DND-41 (cell line): ENCODE measurements around the gene TSPAN10.
"Not testable (repeated sequence)": the region's sequence is repeated elsewhere in the genome, so short reads cannot be mapped to it uniquely, and the experiment has no call there.

Source experiments
- ATAC-seq: fragments of 200-7000 bp; cut with Tn5 transposase; 3 replicates; pipeline ENCODE4 v1.9.1; 2021; ENCODE audit warnings: low read depth; ENCODE audit not compliant: insufficient read depth
- DNase-seq: peaks from one replicate; pipeline ENCODE4 v3.0.0-alpha.2; 2020
- H2AFZ ChIP-seq: 2 replicates; pipeline ENCODE4 v1.6.0; 2012; ENCODE audit warnings: low read depth, low read length
- H3K27ac ChIP-seq: 2 replicates; pipeline ENCODE4 v1.5.1; 2012; ENCODE audit warnings: low read length, inconsistent platforms
- H3K27me3 ChIP-seq: fragments of 200-600 bp; sonication (generic); 2 replicates; pipeline ENCODE4 v1.6.0; 2012; ENCODE audit warnings: low read length, mild to moderate bottlenecking, inconsistent platforms; ENCODE audit not compliant: insufficient read depth, poor library complexity
- H3K36me3 ChIP-seq: 2 replicates; pipeline ENCODE4 v1.5.1; 2012; ENCODE audit warnings: low read length, inconsistent platforms; ENCODE audit not compliant: insufficient read depth
- H3K4me1 ChIP-seq: 2 replicates; pipeline ENCODE4 v1.5.1; 2012; ENCODE audit warnings: mild to moderate bottlenecking, low read length; ENCODE audit not compliant: insufficient read depth
- H3K4me2 ChIP-seq: 2 replicates; pipeline ENCODE4 v1.6.0; 2012; ENCODE audit warnings: mild to moderate bottlenecking, moderate library complexity, low read length, inconsistent platforms; ENCODE audit not compliant: insufficient read depth
- H3K4me3 ChIP-seq, 2 experiments: fragments of 200-600 bp in 1 of 2; shearing (Covaris generic) in 1 of 2; 2 replicates each; pipeline ENCODE4 v1.5.1; 2012 to 2016; ENCODE audit warnings: inconsistent platforms in 2 of 2, low read length in 2 of 2, mild to moderate bottlenecking in 2 of 2, low read depth in 1 of 2, moderate library complexity in 1 of 2
- H3K79me2 ChIP-seq: 2 replicates; pipeline ENCODE4 v1.6.0; 2012; ENCODE audit warnings: low read length, inconsistent platforms; ENCODE audit not compliant: insufficient read depth
- H3K9ac ChIP-seq: 2 replicates; pipeline ENCODE4 v1.6.0; 2012; ENCODE audit warnings: low read depth, mild to moderate bottlenecking, inconsistent platforms, low read length, moderate library complexity
- H3K9me3 ChIP-seq: 2 replicates; pipeline ENCODE4 v1.5.1; 2012; ENCODE audit warnings: low read length, moderate library complexity, mild to moderate bottlenecking, inconsistent platforms; ENCODE audit not compliant: insufficient read depth, severe bottlenecking
- H4K20me1 ChIP-seq: 2 replicates; pipeline ENCODE4 v1.6.0; 2012; ENCODE audit warnings: low read length; ENCODE audit not compliant: insufficient read depth
- EZH2 ChIP-seq: IDR thresholded peaks from 3 replicates; pipeline ENCODE4 v1.6.1; 2012; ENCODE audit warnings: borderline replicate concordance, low read depth, mild to moderate bottlenecking, moderate library complexity, low read length, inconsistent platforms; ENCODE audit not compliant: severe bottlenecking
- TF ChIP-seq, protein P1 (sequence below): IDR thresholded peaks from 2 replicates; pipeline ENCODE4 v1.5.1; 2012; ENCODE audit warnings: borderline replicate concordance, low read length, moderate library complexity, mild to moderate bottlenecking; ENCODE audit not compliant: poor library complexity, severe bottlenecking; ENCODE audit errors: extremely low read depth

Gene TSPAN10

DNA sequence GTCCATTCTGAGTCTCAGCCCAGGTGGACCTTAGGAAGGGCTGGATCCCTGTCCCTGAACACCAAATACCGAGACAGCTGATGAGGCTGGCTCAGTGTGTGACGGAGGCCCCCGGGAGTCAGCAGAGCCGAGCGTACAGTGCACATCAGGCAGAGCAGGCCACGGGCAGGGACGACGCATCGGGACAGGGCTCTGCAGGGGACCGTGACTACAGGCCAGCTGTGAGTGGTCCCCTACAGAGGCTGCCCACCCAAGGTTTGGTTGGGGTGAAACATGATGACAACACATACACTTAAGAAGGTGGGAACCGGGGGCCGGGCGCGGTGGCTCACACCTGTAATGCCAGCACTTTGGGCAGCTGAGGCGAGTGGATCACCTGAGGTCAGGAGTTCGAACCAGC lies 36.0 kb downstream of the TSPAN10 start:
- Histone ChIP-seq H3K27ac (no peak overlapping the region), H4K20me1 (peaks cover 13% of the 10 kb centered on the region)

DNA sequence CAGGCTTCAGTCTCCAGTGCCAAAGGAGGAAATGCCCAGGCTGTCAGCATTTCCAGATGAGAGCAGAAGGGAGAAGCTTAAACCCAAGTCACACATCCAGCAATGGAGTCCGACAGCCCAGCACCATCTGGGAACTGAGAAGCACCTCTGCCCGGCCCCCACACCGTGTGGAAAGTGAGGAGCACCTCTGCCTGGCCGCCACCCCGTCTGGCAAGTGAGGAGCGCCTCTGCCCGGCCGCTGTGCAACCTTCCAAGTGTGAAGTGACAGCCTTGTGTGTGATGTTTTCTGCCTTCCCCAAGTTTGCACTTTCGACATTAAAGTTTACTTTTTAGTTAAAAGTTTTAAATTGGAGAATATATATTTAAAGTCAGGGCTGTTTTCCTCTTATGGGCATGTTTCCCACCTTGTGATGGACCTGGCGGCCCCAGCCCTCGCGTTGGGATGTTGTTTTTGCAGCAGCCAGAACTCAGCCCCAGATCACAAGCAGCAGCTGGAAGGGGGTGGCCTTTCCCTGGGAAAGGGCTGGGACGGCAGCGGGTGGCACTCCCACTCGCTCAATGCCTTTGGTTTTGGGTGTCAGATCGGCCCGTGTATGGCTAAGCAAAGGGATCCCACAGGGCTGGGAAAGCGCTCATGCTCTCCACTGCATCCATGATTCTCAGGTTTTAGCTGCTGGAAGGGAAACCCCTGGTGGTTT lies 36.7 kb downstream of the TSPAN10 start:
- ATAC-seq (0 out of 3 replicates have a peak, but pooled peaks have one; percentile 8), DNase-seq (no peak)
- Histone ChIP-seq H3K27me3 (no peaks in the 10 kb centered on the region), H3K36me3 (peaks cover 62% of the 10 kb centered on the region), H3K79me2 (peaks cover 17% of the 10 kb centered on the region), H3K4me1 (no peaks in the 10 kb centered on the region), H3K9me3 (no peaks in the 10 kb centered on the region), H2AFZ (no peak overlapping the region), H3K4me3 (no peak overlapping the region), H4K20me1 (peaks cover 13% of the 10 kb centered on the region), H3K27ac (no peak overlapping the region), H3K4me2 (no peak overlapping the region), H3K9ac (no peak overlapping the region)
- TF ChIP-seq, protein P1, sequence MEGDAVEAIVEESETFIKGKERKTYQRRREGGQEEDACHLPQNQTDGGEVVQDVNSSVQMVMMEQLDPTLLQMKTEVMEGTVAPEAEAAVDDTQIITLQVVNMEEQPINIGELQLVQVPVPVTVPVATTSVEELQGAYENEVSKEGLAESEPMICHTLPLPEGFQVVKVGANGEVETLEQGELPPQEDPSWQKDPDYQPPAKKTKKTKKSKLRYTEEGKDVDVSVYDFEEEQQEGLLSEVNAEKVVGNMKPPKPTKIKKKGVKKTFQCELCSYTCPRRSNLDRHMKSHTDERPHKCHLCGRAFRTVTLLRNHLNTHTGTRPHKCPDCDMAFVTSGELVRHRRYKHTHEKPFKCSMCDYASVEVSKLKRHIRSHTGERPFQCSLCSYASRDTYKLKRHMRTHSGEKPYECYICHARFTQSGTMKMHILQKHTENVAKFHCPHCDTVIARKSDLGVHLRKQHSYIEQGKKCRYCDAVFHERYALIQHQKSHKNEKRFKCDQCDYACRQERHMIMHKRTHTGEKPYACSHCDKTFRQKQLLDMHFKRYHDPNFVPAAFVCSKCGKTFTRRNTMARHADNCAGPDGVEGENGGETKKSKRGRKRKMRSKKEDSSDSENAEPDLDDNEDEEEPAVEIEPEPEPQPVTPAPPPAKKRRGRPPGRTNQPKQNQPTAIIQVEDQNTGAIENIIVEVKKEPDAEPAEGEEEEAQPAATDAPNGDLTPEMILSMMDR, result no peak
- TF ChIP-seq EZH2, result no peak

More for the DNA sequence above, 36.0 kb downstream of the TSPAN10 start:
- H3K9me3 ChIP-seq, result no peaks in the 10 kb centered on the region
- peaks cover 7% of the 10 kb centered on the region for H3K4me1 ChIP-seq
- H3K9ac ChIP-seq, result no peak overlapping the region
- TF ChIP-seq, protein P1, result no peak
- no peak for TF ChIP-seq EZH2
- peaks cover 70% of the 10 kb centered on the region for H3K36me3 ChIP-seq
- H3K27me3 ChIP-seq, result no peaks in the 10 kb centered on the region
- H2AFZ ChIP-seq, result no peak overlapping the region
- H3K79me2 ChIP-seq, result peaks cover 25% of the 10 kb centered on the region
- DNase-seq, result no peak
- H3K4me2 ChIP-seq, result no peak overlapping the region
- ATAC-seq, result no peak
- H3K4me3 ChIP-seq, result no peak overlapping the region

DNA sequence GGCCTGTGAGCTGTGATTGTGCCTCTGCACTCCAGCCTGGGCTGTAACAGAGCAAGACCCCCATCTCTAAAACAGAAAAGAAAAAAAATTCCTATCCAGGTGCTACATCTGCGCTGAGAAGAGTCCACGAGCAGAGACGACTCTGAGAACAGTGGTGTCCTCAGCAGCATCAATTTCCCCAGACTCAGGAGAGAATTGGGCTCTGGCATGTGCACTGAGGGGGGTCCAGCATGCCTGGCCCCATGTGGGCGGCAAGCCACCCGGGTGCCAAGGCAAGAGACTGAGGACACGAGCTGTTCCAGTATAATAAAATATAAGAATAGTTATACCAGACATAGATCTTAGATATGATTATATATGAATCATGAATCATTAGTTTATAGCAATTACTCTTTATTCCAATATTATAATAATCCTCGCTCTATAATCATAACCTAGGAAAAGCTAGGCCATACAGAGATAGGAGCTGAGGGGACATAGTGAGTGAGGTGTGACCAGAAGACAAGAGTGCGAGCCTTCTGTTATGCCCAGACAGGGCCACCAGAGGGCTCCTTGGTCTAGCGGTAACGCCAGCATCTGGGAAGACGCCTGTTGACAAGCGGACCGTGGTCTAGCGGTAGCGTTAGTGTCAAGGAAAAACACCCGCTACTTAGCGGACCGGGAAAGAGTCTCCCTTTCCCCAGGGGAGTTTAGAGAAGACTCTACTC lies 38.7 kb downstream of the TSPAN10 start:
- H3K9ac ChIP-seq, H3K27ac ChIP-seq: not testable (repeated sequence)
- H4K20me1 ChIP-seq, result peaks cover 13% of the 10 kb centered on the region; the same call in 1 of the 2 replicates

More for the DNA sequence above, 38.7 kb downstream of the TSPAN10 start:
- ATAC-seq, H3K79me2 ChIP-seq, H3K4me1 ChIP-seq, H3K27me3 ChIP-seq, H3K4me3 ChIP-seq, H3K9me3 ChIP-seq, H2AFZ ChIP-seq, H3K4me2 ChIP-seq: not testable (repeated sequence)
- H3K36me3 ChIP-seq, result peaks cover 44% of the 10 kb centered on the region
- peak; percentile 40 for DNase-seq
- TF ChIP-seq, protein P1, result peak; percentile 50
